Measurements from ENCODE around the gene ALDH1L1. TPM values are rescaled to one million over a fixed set of nuclear protein-coding genes. Genes with fewer than 3 reads are reported as not detected.
A peak's percentile ranks its signal among the peaks of the same experiment; 100 is the strongest.

The ALDH1L1 gene
- total and polyA plus RNA-seq, 2 of the 13 experiments (the other 11 are each of a cell fraction or from before 2014, with no cell fraction given) = 11.2 to 28.7 TPM

DNA sequence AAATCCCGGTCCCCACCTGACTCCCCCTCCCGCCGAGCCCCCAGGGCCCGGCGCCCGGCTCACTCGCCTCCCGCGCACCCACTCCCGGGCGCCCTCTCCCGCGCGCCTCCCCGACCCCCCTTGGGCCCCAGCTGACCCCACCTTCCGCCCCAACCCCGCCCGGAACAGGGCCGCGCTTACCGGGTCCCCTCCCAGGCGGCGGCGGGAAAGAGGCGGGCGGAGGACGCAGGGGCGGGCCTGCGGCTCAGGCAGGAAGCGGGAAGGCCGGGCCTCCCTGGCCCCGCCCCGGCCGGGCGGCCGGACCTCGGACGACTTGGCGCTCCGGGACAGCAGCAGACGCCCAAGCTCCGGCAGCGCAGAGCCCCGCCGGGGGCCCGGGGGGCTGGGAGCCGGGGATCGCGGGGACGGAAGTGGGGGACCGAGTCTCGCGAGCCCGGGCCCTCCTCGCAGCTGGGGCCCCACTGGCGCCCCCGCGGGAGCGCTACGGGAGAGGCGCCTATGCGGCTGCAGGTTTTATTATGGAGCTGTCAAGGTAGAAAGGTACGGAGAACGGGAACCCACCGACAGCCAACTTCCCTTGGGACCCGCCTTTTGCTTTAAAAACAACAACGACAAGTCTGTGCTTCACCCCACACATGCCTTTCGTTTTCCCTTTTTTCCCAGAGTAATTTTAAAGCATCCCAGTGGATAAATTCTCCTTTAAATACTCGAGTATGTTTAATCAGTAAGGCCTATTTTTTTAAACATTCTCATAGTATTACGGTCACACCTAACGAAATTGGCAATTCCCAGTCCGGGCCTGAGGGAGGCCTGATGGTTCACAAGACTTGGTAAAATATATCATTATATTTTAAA, 96.2 kb downstream of the ALDH1L1 start, which contains the start of gene SLC41A3 (continued):
- TF ChIP-seq ZNF343 (CRISPR knock-in tag; IDR thresholded peaks at IDR 0.05) = 0 out of 2 replicates have a peak, but pooled peaks have one; percentile 22
- TF ChIP-seq, protein P1, sequence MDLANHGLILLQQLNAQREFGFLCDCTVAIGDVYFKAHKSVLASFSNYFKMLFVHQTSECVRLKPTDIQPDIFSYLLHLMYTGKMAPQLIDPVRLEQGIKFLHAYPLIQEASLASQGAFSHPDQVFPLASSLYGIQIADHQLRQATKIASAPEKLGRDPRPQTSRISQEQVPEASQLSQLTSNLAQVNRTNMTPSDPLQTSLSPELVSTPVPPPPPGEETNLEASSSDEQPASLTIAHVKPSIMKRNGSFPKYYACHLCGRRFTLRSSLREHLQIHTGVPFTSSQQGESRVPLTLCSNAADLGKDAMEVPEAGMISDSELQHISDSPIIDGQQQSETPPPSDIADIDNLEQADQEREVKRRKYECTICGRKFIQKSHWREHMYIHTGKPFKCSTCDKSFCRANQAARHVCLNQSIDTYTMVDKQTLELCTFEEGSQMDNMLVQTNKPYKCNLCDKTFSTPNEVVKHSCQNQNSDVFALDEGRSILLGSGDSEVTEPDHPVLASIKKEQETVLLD (CRISPR knock-in tag; IDR thresholded peaks at IDR 0.05; ENCODE audit: low read depth) = peak; percentile 99
- TF ChIP-seq ARNT2 (CRISPR knock-in tag; IDR thresholded peaks at IDR 0.05; ENCODE audit: low read depth) = peak; percentile 66; the same call in 1 of the 2 replicates
- TF ChIP-seq, protein P2, sequence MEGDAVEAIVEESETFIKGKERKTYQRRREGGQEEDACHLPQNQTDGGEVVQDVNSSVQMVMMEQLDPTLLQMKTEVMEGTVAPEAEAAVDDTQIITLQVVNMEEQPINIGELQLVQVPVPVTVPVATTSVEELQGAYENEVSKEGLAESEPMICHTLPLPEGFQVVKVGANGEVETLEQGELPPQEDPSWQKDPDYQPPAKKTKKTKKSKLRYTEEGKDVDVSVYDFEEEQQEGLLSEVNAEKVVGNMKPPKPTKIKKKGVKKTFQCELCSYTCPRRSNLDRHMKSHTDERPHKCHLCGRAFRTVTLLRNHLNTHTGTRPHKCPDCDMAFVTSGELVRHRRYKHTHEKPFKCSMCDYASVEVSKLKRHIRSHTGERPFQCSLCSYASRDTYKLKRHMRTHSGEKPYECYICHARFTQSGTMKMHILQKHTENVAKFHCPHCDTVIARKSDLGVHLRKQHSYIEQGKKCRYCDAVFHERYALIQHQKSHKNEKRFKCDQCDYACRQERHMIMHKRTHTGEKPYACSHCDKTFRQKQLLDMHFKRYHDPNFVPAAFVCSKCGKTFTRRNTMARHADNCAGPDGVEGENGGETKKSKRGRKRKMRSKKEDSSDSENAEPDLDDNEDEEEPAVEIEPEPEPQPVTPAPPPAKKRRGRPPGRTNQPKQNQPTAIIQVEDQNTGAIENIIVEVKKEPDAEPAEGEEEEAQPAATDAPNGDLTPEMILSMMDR (CRISPR knock-in tag; IDR thresholded peaks at IDR 0.05) = peak; percentile 60
- 0 out of 2 replicates have a peak, but pooled peaks have one; percentile 26 for TF ChIP-seq TMF1 (CRISPR knock-in tag; IDR thresholded peaks at IDR 0.05; ENCODE audit: low read depth)
- no peak for TF ChIP-seq TOE1 (CRISPR knock-in tag; IDR thresholded peaks at IDR 0.05)
- TF ChIP-seq HNRNPLL (IDR thresholded peaks at IDR 0.05; ENCODE audit: low read depth, low read length, poor library complexity, severe bottlenecking) = peak; percentile 88
- no peak for TF ChIP-seq SRF (IDR thresholded peaks at IDR 0.05; ENCODE audit: low read depth, low read length)
- TF ChIP-seq SP4 (CRISPR knock-in tag; IDR thresholded peaks at IDR 0.05) = peak; percentile 40
- TF ChIP-seq ZNF777 (CRISPR knock-in tag; IDR thresholded peaks at IDR 0.05) = no peak; the same call in 1 of the 2 replicates
- peak; percentile 52; the same call in 1 of the 2 replicates for TF ChIP-seq MXD4 (CRISPR knock-in tag; IDR thresholded peaks at IDR 0.05)
- TF ChIP-seq ZNF160 (CRISPR knock-in tag; IDR thresholded peaks at IDR 0.05) = no peak
- no peak for TF ChIP-seq ZMYM3 (CRISPR knock-in tag; IDR thresholded peaks at IDR 0.05)
- TF ChIP-seq, protein P3, sequence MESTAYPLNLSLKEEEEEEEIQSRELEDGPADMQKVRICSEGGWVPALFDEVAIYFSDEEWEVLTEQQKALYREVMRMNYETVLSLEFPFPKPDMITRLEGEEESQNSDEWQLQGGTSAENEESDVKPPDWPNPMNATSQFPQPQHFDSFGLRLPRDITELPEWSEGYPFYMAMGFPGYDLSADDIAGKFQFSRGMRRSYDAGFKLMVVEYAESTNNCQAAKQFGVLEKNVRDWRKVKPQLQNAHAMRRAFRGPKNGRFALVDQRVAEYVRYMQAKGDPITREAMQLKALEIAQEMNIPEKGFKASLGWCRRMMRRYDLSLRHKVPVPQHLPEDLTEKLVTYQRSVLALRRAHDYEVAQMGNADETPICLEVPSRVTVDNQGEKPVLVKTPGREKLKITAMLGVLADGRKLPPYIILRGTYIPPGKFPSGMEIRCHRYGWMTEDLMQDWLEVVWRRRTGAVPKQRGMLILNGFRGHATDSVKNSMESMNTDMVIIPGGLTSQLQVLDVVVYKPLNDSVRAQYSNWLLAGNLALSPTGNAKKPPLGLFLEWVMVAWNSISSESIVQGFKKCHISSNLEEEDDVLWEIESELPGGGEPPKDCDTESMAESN (CRISPR knock-in tag; conservative IDR thresholded peaks at IDR 0.05) = peak; percentile 39; the same call in 1 of the 2 replicates
- peak; percentile 96 for TF ChIP-seq CHD2 (IDR thresholded peaks at IDR 0.05; ENCODE audit: low read depth, low read length)
- no peak for TF ChIP-seq PCBP1 (IDR thresholded peaks at IDR 0.05; ENCODE audit: borderline replicate concordance, low read depth, low read length)
- peak; percentile 86 for TF ChIP-seq GABPB1 (CRISPR knock-in tag; IDR thresholded peaks at IDR 0.05)
- TF ChIP-seq ZNF775 (CRISPR knock-in tag; IDR thresholded peaks at IDR 0.05; ENCODE audit: borderline replicate concordance) = no peak
- TF ChIP-seq SP1 (IDR thresholded peaks at IDR 0.05) = no peak
- 0 out of 2 replicates have a peak, but pooled peaks have one; percentile 42 for TF ChIP-seq SP1 (CRISPR knock-in tag; IDR thresholded peaks at IDR 0.05)

Measured in HepG2 (cell line).